ENCODE data around the gene DNAL1. TPM values are rescaled to one million over a fixed set of nuclear protein-coding genes. Genes with fewer than 3 reads are reported as not detected.

DNAL1 gene
- total and polyA plus RNA-seq, 10 of the 15 experiments (the other 5 are each of a cell fraction or from before 2014, with no cell fraction given): 2.4 to 18.2 (median 7.4) TPM

- intact Hi-C loops (cut with micrococcal nuclease; ENCODE audit: unreplicated experiment): loop anchor here (5.0 kb wide), 1 partner anchor 81 kb away; no protein-coding TSS in a partner anchor
- no peak for DNase-seq (ENCODE audit: low read depth, low spot score)
- in situ Hi-C loops (cut with MboI): no loop called here
- Histone ChIP-seq H3K9me3 (replicated peaks; ENCODE audit: control insufficient read depth, insufficient read depth, low read length) (no peaks in the 10 kb centered on the region), H2AFZ (ENCODE audit: control insufficient read depth, low read depth, low read length) (peak overlapping the region; percentile 88), H4K20me1 (ENCODE audit: control insufficient read depth, insufficient read depth) (no peaks in the 10 kb centered on the region), H3K27me3 (replicated peaks in 1 of 2; ENCODE audit: control insufficient read depth in 2 of 2, insufficient read depth in 2 of 2, low read length in 1 of 2) (no peaks in the 10 kb centered on the region), H3K4me1 (ENCODE audit: control insufficient read depth, insufficient read depth, low read length) (peaks cover 4% of the 10 kb centered on the region), H3K79me2 (ENCODE audit: control insufficient read depth, insufficient read depth, low read length) (peaks cover 20% of the 10 kb centered on the region), H3K36me3 (ENCODE audit: control insufficient read depth in 2 of 2, insufficient read depth in 2 of 2, low read length in 1 of 2) (peaks cover 7 to 20% of the 10 kb centered on the region in 2 experiments), H3K4me3 (peak overlapping the region; percentile 89), H3K27ac (ENCODE audit: control insufficient read depth, insufficient read depth) (peak overlapping the region; percentile 63), H3K9ac (ENCODE audit: control insufficient read depth, insufficient read depth, low read length) (peak overlapping the region; percentile 64), H3K4me2 (ENCODE audit: control insufficient read depth, insufficient read depth) (peak overlapping the region; percentile 82)
- RAD21 ChIA-PET (ENCODE audit: unreplicated experiment): interaction anchor here (0.8 to 2.1 kb wide), 7 partner anchors 11 to 194 kb away, joined by 3 to 5 read pairs (median 3); no protein-coding TSS in a partner anchor
- FAIRE-seq: peak; percentile 47
- POLR2A ChIA-PET: interaction anchor here (1.3 to 1.4 kb wide), 2 partner anchors 16 to 50 kb away, joined by 3 read pairs; no protein-coding TSS in a partner anchor
- SMC1A ChIA-PET (ENCODE audit: uncharacterized antibody, unreplicated experiment): interaction anchor here (1.2 to 3.2 kb wide), 8 partner anchors 11 to 205 kb away, joined by 3 to 16 read pairs (median 6); no protein-coding TSS in a partner anchor
- WGBS (ENCODE audit: insufficient coverage, insufficient replicate concordance, low lambda C conversion rate, missing lambda C conversion rate): 6% methylated on average over 21 of the region's 21 CpGs
- CTCF ChIA-PET: interaction anchor here (0.7 to 3.2 kb wide), 14 partner anchors 10 to 418 kb away, joined by 3 to 12 read pairs (median 4); partner anchors contain the start of gene ACOT2
- BruUV-seq (replicated peaks): TSS peak; percentile 47
- ATAC-seq: peak; percentile 12
- no peak for TF ChIP-seq E4F1 (IDR thresholded peaks at IDR 0.05; ENCODE audit: borderline replicate concordance, partially characterized antibody)
- TF ChIP-seq MEF2B (IDR thresholded peaks at IDR 0.05; ENCODE audit: partially characterized antibody, poor library complexity, severe bottlenecking): peak; percentile 62
- TF ChIP-seq SIX5 (IDR thresholded peaks at IDR 0.05; ENCODE audit: low read depth, low read length, severe bottlenecking): no peak
- no peak for TF ChIP-seq YY1 (IDR thresholded peaks at IDR 0.05; ENCODE audit: low read depth, low read length)
- no peak for TF ChIP-seq ZBTB11 (CRISPR knock-in tag; IDR thresholded peaks at IDR 0.05)
- no peak for TF ChIP-seq NR2C2 (IDR thresholded peaks at IDR 0.05; ENCODE audit: borderline replicate concordance, control insufficient read depth, insufficient read length, low read depth)
- no peak for TF ChIP-seq SP1 (IDR thresholded peaks at IDR 0.05; ENCODE audit: low read depth, low read length)
- TF ChIP-seq ESRRA (IDR thresholded peaks at IDR 0.05; ENCODE audit: low read length): no peak
- TF ChIP-seq MLLT1 (IDR thresholded peaks at IDR 0.05): no peak
- no peak for TF ChIP-seq ETV6 (conservative IDR thresholded peaks at IDR 0.05 in 1 of 2, IDR thresholded peaks at IDR 0.05 in 1 of 2; ENCODE audit: borderline replicate concordance in 1 of 2, low read depth in 1 of 2)
- no peak for TF ChIP-seq GATAD2B (conservative IDR thresholded peaks at IDR 0.05; ENCODE audit: low read depth)
- TF ChIP-seq TCF3 (IDR thresholded peaks at IDR 0.05; ENCODE audit: borderline replicate concordance, insufficient read depth, low read depth, low read length): no peak
- TF ChIP-seq MTA3 (IDR thresholded peaks at IDR 0.05; ENCODE audit: borderline replicate concordance, low read length): 0 out of 2 replicates have a peak, but pooled peaks have one; percentile 66
Observed at GRCh38 chr14:73713206-73713802, 68.5 kb downstream of the DNAL1 start.

Measured in GM12878 (cell line).